HG03025 (cell line): ENCODE measurements around the gene PEMT.

Experiments used
- ATAC-seq: cut with Tn5 transposase; IDR thresholded peaks from one replicate; pipeline ENCODE4 v1.9.1; 2021; ENCODE audit warnings: mild to moderate bottlenecking, moderate library complexity; ENCODE audit not compliant: unreplicated experiment, low FRiP score

PEMT gene

DNA sequence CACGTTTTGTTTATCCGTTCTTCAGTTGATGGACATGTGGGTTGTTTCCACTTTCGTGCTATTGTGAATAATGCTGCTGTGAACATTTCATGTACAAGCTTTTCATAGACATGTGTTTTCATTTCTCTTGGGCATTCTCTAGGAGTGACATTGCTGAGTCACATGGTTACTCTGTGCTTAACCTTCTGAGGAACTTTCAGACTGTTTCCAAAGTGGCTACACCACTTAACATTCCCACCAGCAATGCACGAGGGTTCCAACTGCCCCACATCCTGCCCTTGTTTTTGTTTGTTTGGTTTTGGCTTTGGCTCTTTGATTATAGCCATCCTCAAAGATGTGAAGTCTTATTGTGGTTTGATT is 14.2 kb upstream of the PEMT start:
- ATAC-seq, result no peak

DNA sequence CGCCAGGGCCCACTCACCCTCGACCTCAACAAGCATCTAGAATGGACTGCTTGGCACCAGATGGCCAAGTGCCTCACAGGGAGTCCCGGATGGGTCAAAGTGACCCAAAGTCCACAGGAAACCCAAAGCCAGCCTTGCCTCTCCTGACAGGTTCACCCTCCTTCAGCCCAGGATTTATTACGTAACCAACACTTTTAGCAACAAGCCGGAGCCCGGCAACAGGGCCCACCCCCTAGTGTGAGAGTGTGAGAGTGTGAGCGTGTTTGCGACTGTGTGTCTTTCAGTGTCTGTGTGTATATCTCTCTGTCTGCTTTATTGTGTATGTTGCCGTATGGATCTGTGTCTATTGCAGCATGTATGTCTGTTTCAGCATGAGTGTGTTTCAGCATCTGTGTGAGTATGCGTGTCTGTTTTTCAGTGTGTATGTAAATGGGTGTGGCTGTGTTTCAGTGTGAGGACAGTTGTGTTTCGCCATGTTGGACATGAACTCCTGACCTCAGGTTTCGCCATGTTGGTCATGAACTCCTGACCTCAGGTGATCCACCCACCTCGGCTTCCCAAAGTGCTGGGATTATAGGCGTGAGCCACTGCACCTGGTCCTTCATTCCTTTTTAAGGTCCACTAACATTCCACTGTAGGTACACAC is 13.7 kb upstream of the PEMT start:
- ATAC-seq, result no peak

GRCh38 chr17:17603895-17604225 is 12.4 kb upstream of the PEMT start:
- ATAC-seq, result no peak

DNA sequence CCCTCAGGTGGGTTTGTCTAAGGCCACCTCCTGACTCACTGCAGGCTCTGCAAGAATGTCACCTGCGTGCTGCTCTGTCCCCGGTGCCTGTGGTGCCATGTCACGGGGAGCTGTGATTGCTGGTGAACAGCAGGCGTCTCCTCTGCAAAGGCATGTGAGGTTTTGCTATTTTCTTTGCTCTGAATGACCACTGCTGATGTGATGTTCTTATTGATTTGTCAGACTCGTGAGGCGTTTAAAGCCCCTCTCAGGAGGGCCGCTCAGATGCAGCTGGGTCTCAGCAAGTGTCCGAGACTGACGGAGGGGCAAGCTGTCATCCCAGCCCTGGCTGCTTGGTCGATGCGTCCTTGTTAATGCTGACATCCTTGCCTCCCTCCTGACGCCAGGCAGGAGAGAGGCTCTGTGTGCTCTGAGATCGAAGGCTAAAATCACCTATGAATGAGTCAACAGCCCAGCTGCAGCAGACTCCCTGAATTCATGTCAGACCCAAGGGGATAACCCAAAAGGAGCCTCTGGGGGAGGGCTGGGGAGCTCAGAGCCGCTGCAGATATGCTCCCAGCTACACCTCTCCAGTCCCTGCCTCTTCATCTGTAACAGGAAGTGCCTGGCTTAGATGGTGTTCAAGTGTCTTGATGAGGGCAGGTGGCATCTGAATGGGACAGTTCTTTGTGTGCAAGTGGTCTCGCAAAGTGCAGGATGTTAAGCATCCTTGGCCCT is 11.8 kb upstream of the PEMT start:
- no peak for ATAC-seq

DNA sequence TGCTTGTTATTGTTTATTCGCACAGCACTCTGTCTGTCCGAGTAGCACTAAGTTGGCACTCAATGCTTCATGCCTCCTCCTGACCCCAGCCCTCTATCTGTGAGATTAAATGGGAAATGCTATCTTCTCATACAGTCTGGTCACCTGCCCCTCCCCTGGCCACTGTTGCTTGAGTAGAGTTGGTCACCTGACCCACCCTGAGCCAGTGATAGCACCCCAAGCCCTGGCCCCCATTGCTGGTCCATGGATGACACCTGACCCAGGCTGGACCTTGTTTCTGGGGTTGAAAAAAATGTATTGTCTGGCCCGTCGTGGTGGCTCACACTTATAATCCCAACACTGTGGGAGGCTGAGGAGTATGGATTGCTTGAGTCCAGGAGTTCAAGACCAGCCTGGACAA is 8.5 kb upstream of the PEMT start:
- ATAC-seq, result no peak

DNA sequence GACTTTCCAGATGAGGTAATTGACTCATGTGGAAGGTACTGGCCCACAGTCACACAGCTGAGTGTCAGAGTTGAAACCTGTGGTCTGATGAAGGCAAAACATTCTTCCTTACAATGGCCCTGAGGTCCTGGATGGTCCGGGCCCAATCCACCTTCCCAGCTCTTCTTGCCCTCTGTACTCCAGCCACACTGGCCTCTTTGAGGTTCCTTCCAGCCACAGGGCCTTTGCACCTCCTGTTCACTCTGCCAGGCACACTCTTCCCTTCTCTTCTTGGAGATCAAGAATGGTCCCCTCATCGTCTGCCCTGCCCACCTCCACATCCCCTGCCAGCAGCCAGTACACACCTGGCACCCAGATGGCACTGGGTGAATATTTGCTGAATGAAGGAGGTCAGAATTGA is 6.5 kb upstream of the PEMT start:
- ATAC-seq, result no peak

DNA sequence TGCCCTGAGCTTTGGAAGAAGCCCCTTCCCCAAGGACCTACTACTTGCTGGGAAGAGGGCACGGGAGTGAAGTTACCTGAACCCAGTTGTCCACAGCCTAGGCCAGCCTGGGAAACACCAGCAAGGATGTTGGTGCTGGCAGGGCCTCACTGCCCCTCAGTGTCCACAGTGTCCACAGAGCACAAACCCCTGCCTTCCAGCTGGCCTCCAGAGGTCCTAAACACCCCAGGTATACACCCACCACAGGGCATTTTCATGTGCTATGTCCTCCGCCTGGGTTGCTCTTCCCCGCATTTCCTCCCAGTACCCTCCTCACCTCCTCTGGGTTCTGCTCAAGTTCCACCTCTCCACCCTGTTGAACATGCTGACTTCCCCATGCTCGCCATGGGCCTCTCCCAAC is 4.2 kb upstream of the PEMT start:
- no peak for ATAC-seq

GRCh38 chr17:17593222-17593620 is 1.7 kb upstream of the PEMT start:
- no peak for ATAC-seq

DNA sequence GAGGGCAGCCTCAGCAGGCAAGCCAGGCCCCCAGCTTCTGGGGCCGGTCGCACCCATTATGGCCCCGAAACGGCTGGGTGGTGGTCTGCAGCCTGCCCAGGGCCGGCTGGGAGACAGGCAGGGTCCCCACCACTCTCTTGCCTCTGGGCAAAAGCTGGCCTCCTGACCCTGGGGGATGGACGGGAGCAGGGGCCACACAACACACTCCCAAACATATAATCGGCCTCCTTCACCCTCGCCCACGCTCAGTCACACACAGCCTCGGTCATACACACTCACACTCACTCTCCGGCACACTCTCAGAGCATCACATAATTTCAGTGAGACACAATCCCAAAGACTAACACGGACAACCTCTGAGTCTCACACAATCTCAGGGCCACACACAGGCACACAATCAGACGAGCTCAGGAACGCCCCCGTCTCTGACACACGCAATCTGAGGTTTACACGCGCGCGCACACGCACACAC is 589 bp downstream of the PEMT start:
- ATAC-seq, result peak; percentile 1

DNA sequence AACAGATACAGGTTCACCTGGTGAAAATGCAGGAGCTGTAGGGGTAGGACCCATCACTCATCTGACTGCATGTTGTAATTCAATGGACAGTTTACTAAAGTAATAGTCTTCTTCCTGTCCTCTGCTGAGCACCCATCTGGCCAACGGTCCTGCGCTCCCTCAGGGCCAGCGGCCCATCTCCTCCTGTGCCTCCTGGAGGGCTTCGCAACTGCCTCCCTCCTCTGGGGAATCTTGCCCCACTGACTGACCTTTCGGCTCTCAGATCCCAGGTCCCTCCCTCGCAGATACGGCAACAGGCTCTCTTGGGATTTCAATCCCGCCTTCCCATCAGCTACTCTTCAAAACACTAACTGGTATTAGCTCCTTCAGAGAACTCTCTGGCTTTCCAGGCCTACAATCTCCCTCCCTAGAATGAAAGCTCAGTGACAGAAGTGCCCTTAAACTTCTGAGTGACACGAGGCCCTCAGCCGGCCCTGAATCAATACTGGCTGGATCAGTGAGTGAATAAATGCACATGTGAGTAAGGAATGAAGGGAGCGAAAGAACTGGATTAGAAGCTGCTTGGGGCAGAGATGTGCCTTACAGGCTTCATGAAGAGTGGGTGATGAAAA is 1.3 kb downstream of the PEMT start:
- ATAC-seq, result no peak

- ATAC-seq, result no peak
These were observed 3.7 kb downstream of the PEMT start for GRCh38 chr17:17587614-17588337.

- ATAC-seq, result no peak
These were observed 9.1 kb downstream of the PEMT start for GRCh38 chr17:17582372-17582771.

DNA sequence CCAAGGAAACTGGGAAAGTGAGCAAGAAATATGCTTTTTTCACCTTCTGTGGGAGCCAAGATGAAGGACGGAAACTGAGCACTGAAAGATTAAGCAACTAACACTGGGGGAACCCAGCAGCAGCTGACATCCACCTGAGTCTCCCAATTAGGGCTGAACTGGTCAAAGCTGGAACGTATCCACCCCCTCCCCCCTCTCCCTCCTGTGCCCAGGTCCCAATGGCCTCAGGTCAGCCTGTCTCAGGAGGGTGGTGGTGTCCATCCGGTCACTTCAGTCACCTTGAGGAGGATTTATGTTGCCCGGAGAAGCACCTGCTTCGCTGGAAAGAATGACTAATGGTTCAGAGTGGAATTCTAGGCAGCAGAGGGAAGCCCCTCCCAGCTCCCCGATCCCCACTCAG is 10.0 kb downstream of the PEMT start:
- no peak for ATAC-seq

GRCh38 chr17:17580662-17581470 is 10.6 kb downstream of the PEMT start:
- ATAC-seq, result no peak

GRCh38 chr17:17579691-17580090 is 11.8 kb downstream of the PEMT start:
- no peak for ATAC-seq

GRCh38 chr17:17577373-17577772 is 14.1 kb downstream of the PEMT start:
- no peak for ATAC-seq

DNA sequence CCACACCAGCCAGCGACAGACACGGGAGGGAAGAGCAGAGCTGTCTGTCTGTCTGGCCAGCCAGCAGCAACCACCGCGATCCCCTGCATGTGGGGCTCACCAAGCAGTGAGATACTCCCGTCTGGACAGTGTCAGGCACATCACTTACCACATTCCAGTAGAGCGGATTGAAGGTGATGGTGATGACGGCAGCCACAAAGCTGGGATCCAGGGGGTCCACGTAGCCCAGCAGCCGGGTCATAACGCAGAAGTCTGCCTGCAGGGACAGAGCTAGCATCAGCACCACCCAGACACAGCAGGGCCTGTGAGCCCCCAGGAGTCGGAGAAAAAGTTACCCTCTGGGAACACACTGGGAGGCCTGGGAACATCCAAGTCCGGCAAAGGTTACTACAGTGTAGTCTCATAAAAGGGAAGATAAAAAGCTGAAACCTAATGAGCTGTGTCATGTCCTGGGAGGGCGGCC is 14.7 kb downstream of the PEMT start:
- no peak for ATAC-seq

- no peak for ATAC-seq
These were observed 15.9 kb downstream of the PEMT start for GRCh38 chr17:17575360-17576251.

DNA sequence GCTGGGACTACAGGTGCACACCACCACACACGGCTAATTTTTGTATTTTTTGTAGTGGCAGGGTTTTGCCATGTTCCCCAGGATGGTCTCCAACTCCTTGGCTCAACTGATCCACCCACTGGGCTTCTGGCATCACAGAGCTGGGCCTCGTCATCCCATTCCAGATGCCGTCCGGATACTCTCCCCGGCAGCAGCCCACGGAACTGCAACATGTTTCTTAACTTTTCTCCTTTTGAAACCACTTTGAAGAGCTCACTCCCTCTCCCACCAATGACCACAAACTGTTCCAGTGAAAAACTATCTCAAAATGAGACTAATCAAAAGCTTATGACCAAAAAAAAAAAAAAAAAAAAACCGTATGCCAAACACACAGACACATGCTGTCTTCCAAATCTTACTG is 17.6 kb downstream of the PEMT start:
- ATAC-seq, result no peak
